GM21367 (cell line): ENCODE measurements around the gene ELOVL6.
"Not testable (repeated sequence)": the region's sequence is repeated elsewhere in the genome, so short reads cannot be mapped to it uniquely, and the experiment has no call there.

Experiments
- ATAC-seq: cut with Tn5 transposase; IDR thresholded peaks from one replicate; pipeline ENCODE4 v1.9.1; 2021; ENCODE audit not compliant: unreplicated experiment

Gene ELOVL6

GRCh38 chr4:110039164-110039563 lies 159.3 kb downstream of the ELOVL6 start:
- ATAC-seq, result not testable (repeated sequence)

- ATAC-seq, result peak; percentile 99
Observed at GRCh38 chr4:110034026-110034393, 164.4 kb downstream of the ELOVL6 start.

GRCh38 chr4:110033355-110034025 lies 164.9 kb downstream of the ELOVL6 start:
- no peak for ATAC-seq

DNA sequence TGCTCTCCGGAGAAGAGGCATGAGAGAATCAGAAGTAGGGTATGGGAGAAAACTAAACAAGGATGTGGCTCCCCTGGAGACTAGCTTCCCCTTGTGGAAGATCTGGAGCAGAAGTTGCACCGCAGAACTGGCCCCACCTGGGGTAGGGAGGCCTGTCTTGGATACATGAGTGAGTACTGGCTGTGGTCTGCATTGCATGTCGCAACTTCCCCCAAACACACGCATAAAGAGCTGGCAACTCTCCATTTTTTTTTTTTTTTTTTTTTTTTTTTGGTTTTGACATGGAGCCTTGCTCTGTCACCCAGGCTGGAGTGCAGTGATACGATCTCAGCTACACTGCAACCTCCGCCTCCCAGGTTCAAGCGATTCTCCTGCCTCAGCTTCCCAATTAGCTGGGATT lies 165.8 kb downstream of the ELOVL6 start:
- no peak for ATAC-seq

GRCh38 chr4:110025718-110026117 lies 172.7 kb downstream of the ELOVL6 start:
- no peak for ATAC-seq

GRCh38 chr4:110025056-110025455 lies 173.4 kb downstream of the ELOVL6 start:
- ATAC-seq, result no peak

DNA sequence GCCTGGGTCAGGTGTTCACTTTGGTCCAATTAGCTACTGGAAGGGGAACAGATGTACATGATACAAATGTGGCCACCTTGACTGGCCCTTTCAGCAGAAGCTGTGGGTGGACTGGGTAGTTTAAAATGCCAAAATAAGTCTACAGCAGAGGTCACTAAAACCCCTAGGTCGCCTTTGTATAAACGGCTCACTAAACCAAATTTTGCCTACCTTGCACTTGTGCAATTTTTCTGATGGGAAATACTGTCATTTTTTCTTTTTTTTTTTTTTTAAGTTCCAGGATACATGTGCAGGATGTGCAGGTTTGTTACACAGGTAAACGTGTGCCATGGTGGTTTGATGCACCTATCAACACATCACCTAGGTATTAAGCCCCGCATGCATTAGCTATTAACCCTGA lies 176.0 kb downstream of the ELOVL6 start:
- no peak for ATAC-seq

DNA sequence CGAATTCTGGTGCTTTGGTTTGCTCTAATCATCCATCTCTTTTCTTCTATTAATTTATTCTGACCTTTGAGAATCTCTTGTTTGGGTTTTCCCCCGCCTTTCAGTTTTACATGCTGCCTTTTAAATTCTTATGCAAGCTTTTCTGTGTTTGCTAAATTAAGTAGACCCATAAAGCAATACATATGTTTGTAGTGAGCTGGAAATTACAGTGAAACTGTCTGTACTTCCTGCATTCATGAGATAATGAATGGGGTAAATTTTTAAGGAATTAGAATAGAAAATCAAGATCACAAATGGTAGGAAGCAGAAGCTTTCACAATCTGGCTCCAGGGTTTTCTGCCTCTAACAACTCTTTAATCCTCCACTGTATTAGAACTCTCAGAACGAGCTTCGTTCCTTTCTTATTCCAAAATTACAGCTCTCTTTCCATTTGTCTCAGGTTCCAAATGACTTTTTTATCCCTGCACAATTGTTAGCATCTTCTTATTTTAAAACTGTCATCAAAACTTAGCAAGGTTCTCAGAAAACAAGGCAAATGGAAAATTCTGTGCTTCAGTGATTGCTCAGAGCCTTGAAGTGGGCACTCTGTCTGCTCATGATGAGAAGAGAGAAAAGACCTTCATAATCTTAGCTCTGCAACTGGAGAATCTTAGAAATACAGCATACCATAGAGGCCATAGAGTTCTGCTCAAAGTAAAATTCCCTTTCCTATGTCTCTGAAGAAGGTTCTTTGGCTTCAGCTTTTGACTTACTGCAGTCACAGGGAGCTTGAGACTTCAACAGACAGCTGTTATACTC lies 177.6 kb downstream of the ELOVL6 start:
- ATAC-seq, result no peak

- ATAC-seq, result no peak
Observed at GRCh38 chr4:110020139-110020538, 178.3 kb downstream of the ELOVL6 start.

DNA sequence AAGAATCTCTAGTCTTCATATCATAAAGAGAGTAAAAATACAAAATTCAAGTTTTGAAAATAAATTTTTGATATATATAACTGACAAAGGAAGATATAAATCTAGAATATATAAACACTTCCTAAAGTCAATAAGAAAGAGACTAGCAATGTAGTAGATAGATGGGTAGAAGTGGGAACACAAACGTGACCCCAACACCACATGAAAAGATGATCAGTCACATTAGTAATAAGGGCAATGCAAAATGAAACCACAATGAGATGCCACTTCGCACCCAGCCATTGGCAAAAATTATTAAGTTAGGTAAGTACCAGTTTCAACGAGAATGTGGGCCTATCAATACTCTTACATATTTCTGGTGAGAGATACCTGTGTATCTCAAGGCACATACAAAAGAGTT lies 179.3 kb downstream of the ELOVL6 start:
- no peak for ATAC-seq

GRCh38 chr4:110014233-110014632 lies 184.2 kb downstream of the ELOVL6 start:
- no peak for ATAC-seq

- no peak for ATAC-seq
Observed at GRCh38 chr4:110012917-110013316, 185.5 kb downstream of the ELOVL6 start.

DNA sequence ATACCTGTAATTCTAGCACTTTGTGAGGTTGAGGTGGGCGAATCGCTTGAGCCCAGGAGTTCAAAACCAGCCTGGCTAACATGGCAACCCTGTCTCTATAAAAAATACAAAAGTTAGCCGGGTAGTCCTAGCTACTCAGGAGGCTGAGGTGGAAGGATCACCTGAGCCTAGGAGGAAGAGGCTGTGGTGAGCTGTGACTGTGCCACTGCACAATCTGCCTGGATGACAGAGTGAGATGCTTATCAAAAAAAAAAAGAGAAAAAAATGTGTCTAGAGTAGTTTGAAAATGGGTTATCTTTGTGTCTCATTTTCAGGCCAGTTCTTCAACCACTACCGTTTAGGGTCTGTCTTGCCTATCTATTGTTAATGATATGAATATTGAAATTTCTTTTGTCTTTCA lies 187.6 kb downstream of the ELOVL6 start:
- no peak for ATAC-seq

GRCh38 chr4:110009550-110009949 lies 188.9 kb downstream of the ELOVL6 start:
- no peak for ATAC-seq

- no peak for ATAC-seq
Observed at GRCh38 chr4:110008540-110008939, 189.9 kb downstream of the ELOVL6 start.

GRCh38 chr4:110007217-110007616 lies 191.2 kb downstream of the ELOVL6 start:
- ATAC-seq, result no peak

DNA sequence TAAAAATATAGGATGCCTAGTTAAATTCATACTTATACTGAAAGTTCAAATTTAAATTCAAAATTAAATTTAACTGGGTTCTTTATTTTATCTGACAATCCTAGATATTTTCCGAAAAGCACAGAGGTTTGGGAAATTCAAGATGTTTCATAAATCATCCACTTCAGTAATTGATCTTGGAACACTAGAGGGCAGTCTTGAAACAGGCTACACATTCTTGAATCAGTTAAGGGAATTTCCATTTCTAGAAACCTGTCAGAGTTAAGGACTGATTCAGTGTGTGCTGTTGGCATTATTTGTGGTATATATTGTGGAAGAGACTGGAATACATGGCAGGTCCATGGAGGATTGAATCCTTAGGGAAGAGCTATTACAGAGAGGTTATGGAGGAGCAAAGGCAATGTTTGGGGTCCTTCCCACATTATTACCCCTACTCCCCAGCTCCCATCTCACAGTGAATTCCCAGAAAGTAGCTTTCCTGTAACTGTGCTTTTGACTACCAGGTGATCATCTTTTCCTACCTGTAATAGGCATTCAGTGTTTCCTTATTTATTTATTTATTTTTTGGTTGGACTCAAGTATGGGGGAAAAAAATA lies 192.9 kb downstream of the ELOVL6 start:
- peak; percentile 74 for ATAC-seq

DNA sequence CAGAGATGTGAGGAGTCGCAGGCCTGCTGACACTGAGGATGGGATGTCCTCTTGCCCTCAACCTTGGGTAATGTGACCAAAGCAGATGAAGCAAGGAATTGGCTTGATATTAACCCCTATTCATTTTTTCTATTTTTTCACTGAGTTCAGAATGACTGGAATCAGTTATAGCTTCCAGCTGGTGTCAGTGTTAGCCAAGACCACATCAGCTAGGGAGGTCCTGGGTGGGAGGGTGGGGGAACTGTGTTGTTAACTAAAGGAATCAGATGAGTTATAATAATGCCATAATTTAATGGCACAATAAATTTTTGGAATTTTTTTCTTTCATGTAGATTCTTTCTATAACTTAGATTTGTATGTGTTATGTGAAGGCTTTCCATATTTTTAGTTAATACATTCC lies 193.9 kb downstream of the ELOVL6 start:
- no peak for ATAC-seq

- ATAC-seq, result no peak
Observed at GRCh38 chr4:110003401-110004187, 194.8 kb downstream of the ELOVL6 start.

- no peak for ATAC-seq
Observed at GRCh38 chr4:110002326-110002725, 196.1 kb downstream of the ELOVL6 start.

DNA sequence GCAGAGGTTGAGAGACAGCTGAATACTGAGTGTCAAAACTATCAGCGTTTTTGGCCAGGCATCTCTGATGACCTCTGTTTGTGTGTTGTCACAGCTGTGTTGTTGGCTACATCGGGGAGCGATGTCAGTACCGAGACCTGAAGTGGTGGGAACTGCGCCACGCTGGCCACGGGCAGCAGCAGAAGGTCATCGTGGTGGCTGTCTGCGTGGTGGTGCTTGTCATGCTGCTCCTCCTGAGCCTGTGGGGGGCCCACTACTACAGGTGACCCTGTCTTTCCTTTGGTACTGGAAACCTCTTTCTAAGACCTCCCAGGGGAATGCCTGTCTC lies 198.9 kb downstream of the ELOVL6 start:
- ATAC-seq, result no peak
